IMR-90 (cell line): ENCODE data around the gene NPDC1. TPM values are rescaled to one million over a fixed set of nuclear protein-coding genes. Genes with fewer than 3 reads are reported as not detected.

Source experiments
- ATAC-seq: fragments of 200-7000 bp; cut with Tn5 transposase; 2 replicates; pipeline ENCODE4 v1.9.1; 2020; ENCODE audit warnings: low read depth, mild to moderate bottlenecking, moderate library complexity
- BruUV-seq: library from RNA; stranded (reverse); fragments of 400-500 nt; replicated peaks from 2 replicates; lab custom pipeline; 2021; lab: Mats Ljungman, UMichigan
- CTCF ChIA-PET: fragments of 300-600 bp; formaldehyde crosslinking; extraction: SDS; loops from one replicate; lab custom pipeline; 2021; ENCODE audit warnings: antibody characterized with exemption; lab: Yijun Ruan, JAX
- POLR2A ChIA-PET: fragments of 300-600 bp; sonication (Branson Sonifier 250); formaldehyde crosslinking; loops from one replicate; lab custom pipeline; 2022; ENCODE audit warnings: antibody characterized with exemption; ENCODE audit not compliant: unreplicated experiment; lab: Charles Lee
- DNase-seq: peaks from one replicate; pipeline ENCODE4 v3.0.0; 2013
- H2AFZ ChIP-seq: replicated peaks from 2 replicates; pipeline ENCODE3; 2013; ENCODE audit warnings: low read length, mild to moderate bottlenecking; ENCODE audit not compliant: poor library complexity
- H2AK5ac ChIP-seq: 2 replicates; pipeline ENCODE4 v1.6.1; 2013; ENCODE audit warnings: low read depth, low read length, inconsistent platforms
- H2AK9ac ChIP-seq: replicated peaks from 2 replicates; pipeline ENCODE3; 2013; ENCODE audit warnings: mild to moderate bottlenecking, low read depth, low read length, moderate library complexity; ENCODE audit not compliant: poor library complexity
- H2BK120ac ChIP-seq: 2 replicates; pipeline ENCODE4 v1.6.1; 2013; ENCODE audit warnings: low read depth, low read length, inconsistent platforms
- H2BK15ac ChIP-seq: 3 replicates; pipeline ENCODE4 v1.6.1; 2013; ENCODE audit warnings: low read depth, low read length, inconsistent platforms
- H2BK20ac ChIP-seq: 2 replicates; pipeline ENCODE4 v1.6.1; 2013; ENCODE audit warnings: low read depth, mild to moderate bottlenecking, inconsistent platforms, low read length, moderate library complexity
- H2BK5ac ChIP-seq: 2 replicates; pipeline ENCODE4 v1.6.1; 2013; ENCODE audit warnings: mild to moderate bottlenecking, low read depth, low read length, inconsistent platforms; ENCODE audit not compliant: poor library complexity, severe bottlenecking
- H3K14ac ChIP-seq: replicated peaks from 2 replicates; pipeline ENCODE4 v1.6.1; 2013; ENCODE audit warnings: low read depth, low read length, inconsistent platforms
- H3K18ac ChIP-seq: 2 replicates; pipeline ENCODE4 v1.6.1; 2013; ENCODE audit warnings: low read depth, low read length, control low read depth
- H3K23ac ChIP-seq: 2 replicates; pipeline ENCODE4 v1.6.1; 2013; ENCODE audit warnings: low read depth, low read length, inconsistent platforms
- H3K27ac ChIP-seq: 2 replicates; pipeline ENCODE4 v1.5.1; 2013; ENCODE audit warnings: mild to moderate bottlenecking, control low read depth, low read length; ENCODE audit not compliant: insufficient read depth
- H3K27me3 ChIP-seq: 2 replicates; pipeline ENCODE4 v1.6.1; 2013; ENCODE audit warnings: low read length; ENCODE audit not compliant: control insufficient read depth, insufficient read depth
- H3K36me3 ChIP-seq: 2 replicates; pipeline ENCODE4 v1.6.1; 2013; ENCODE audit warnings: low read length, mixed read lengths; ENCODE audit not compliant: control insufficient read depth, insufficient read depth
- H3K4ac ChIP-seq: 2 replicates; pipeline ENCODE4 v1.6.1; 2013; ENCODE audit warnings: low read depth, low read length, inconsistent platforms
- H3K4me1 ChIP-seq: 2 replicates; pipeline ENCODE4 v1.6.1; 2013; ENCODE audit warnings: low read length, mixed read lengths; ENCODE audit not compliant: control insufficient read depth, insufficient read depth
- H3K4me2 ChIP-seq: 2 replicates; pipeline ENCODE4 v1.6.1; 2013; ENCODE audit warnings: low read depth, mild to moderate bottlenecking, control low read depth, low read length, moderate library complexity
- H3K4me3 ChIP-seq: 2 replicates; pipeline ENCODE4 v1.5.1; 2013; ENCODE audit warnings: low read depth, mild to moderate bottlenecking, control low read depth, low read length, moderate library complexity; ENCODE audit not compliant: insufficient read depth
- H3K56ac ChIP-seq: 2 replicates; pipeline ENCODE4 v1.6.1; 2013; ENCODE audit warnings: low read length, inconsistent platforms; ENCODE audit not compliant: insufficient read depth; ENCODE audit errors: extremely low read depth
- H3K79me1 ChIP-seq, 2 experiments: 2 replicates each; pipeline ENCODE4 v1.6.1; 2013; ENCODE audit warnings: low read length in 2 of 2, inconsistent platforms in 1 of 2, low read depth in 1 of 2
- H3K9ac ChIP-seq: 2 replicates; pipeline ENCODE4 v1.6.1; 2013; ENCODE audit warnings: low read depth, low read length, control low read depth
- H3K9me1 ChIP-seq: 2 replicates; pipeline ENCODE4 v1.6.1; 2013; ENCODE audit warnings: low read length, inconsistent platforms; ENCODE audit not compliant: insufficient read depth
- H3K9me3 ChIP-seq: 2 replicates; pipeline ENCODE4 v1.6.1; 2013; ENCODE audit warnings: low read length; ENCODE audit not compliant: control insufficient read depth, insufficient read depth
- H4K20me1 ChIP-seq: 2 replicates; pipeline ENCODE4 v1.6.1; 2013; ENCODE audit warnings: low read length, inconsistent platforms; ENCODE audit not compliant: insufficient read depth
- H4K5ac ChIP-seq: 2 replicates; pipeline ENCODE4 v1.6.1; 2013; ENCODE audit warnings: mild to moderate bottlenecking, low read depth, low read length, control low read depth
- H4K8ac ChIP-seq, 2 experiments: 2 replicates each; pipeline ENCODE4 v1.6.1; 2013; ENCODE audit warnings: low read depth in 2 of 2, low read length in 2 of 2, control low read depth in 1 of 2, inconsistent platforms in 1 of 2
- H4K91ac ChIP-seq: 2 replicates; pipeline ENCODE4 v1.6.1; 2013; ENCODE audit warnings: low read depth, low read length, inconsistent platforms; ENCODE audit not compliant: insufficient read depth
- BHLHE40 ChIP-seq: fragments of 150-350 bp; IDR thresholded peaks from 2 replicates; pipeline ENCODE4 v1.6.1; 2016; ENCODE audit warnings: mild to moderate bottlenecking, low read depth, low read length
- CEBPB ChIP-seq: IDR thresholded peaks from 2 replicates; pipeline ENCODE4 v1.6.1; 2012; ENCODE audit warnings: low read depth, low read length, improper control_type of control experiment
- CHD1 ChIP-seq: IDR thresholded peaks from 2 replicates; pipeline ENCODE4 v1.6.1; 2012; ENCODE audit warnings: low read depth, low read length, improper control_type of control experiment
- MAFK ChIP-seq: IDR thresholded peaks from 2 replicates; pipeline ENCODE4 v1.6.1; 2012; ENCODE audit warnings: low read depth, low read length, improper control_type of control experiment
- MAZ ChIP-seq: IDR thresholded peaks from 2 replicates; pipeline ENCODE4 v1.6.1; 2012; ENCODE audit warnings: low read depth, mild to moderate bottlenecking, low read length, improper control_type of control experiment, moderate library complexity, borderline replicate concordance
- NFE2L2 ChIP-seq: fragments of 150-350 bp; IDR thresholded peaks from 2 replicates; pipeline ENCODE4 v1.6.1; 2016; ENCODE audit warnings: low read depth, mild to moderate bottlenecking, low read length
- RAD21 ChIP-seq: IDR thresholded peaks from 2 replicates; pipeline ENCODE4 v1.6.1; 2012; ENCODE audit warnings: low read length, improper control_type of control experiment
- RCOR1 ChIP-seq: IDR thresholded peaks from 2 replicates; pipeline ENCODE4 v1.6.1; 2012; ENCODE audit warnings: mild to moderate bottlenecking, low read length, improper control_type of control experiment; ENCODE audit not compliant: insufficient replicate concordance
- RFX5 ChIP-seq: IDR thresholded peaks from 2 replicates; pipeline ENCODE4 v1.8.0; 2012; ENCODE audit warnings: low read depth, mild to moderate bottlenecking, low read length, moderate library complexity
- WGBS, 2 experiments: methylation state at CpG; one replicate each; pipeline versions ENCODE4 v1.1.5 to v1.1.7; 2013; ENCODE audit warnings: missing lambda C conversion rate in 2 of 2; ENCODE audit not compliant: insufficient read length in 1 of 2; ENCODE audit errors: extremely low coverage in 2 of 2; 5-methylcytosine and 5-hydroxymethylcytosine counted together
- dilution Hi-C: fragments of 300-500 bp; cut with HindIII; formaldehyde crosslinking; loops from one replicate; pipeline ENCODE4 v1.14.3; 2018; ENCODE audit warnings: low sequenced_read_pairs; ENCODE audit not compliant: unreplicated experiment
- in situ Hi-C: fragments of 300-500 bp; cut with MboI; formaldehyde crosslinking; loops from 3 replicates; pipeline ENCODE4 v1.14.3; 2019; ENCODE audit warnings: low sequenced_read_pairs, inconsistent platforms, mixed read lengths
- intact Hi-C: fragments of 100-400 bp; cut with micrococcal nuclease; formaldehyde crosslinking; loops from 2 replicates; pipeline ENCODE4 v1.10.0; 2022
- polyA plus RNA-seq, 3 experiments: library from polyadenylated mRNA; depleted of rRNA; stranded (reverse); fragments of >200 nt; gene quantifications; 2 replicates each; pipeline ENCODE4 v1.2.3, GENCODE V29; 2012; ENCODE audit warnings: low replicate concordance in 1 of 3
- total RNA-seq: library from RNA; depleted of rRNA; stranded (reverse); fragments of >200 nt; gene quantifications from 2 replicates; pipeline ENCODE4 v1.2.3, GENCODE V29; 2012
- TF ChIP-seq, protein P1 (sequence below): fragments of 150-350 bp; IDR thresholded peaks from 2 replicates; pipeline ENCODE4 v1.6.1; 2017; ENCODE audit warnings: mild to moderate bottlenecking, antibody characterized with exemption, low read length, low read depth

Gene NPDC1
- total and polyA plus RNA-seq, 2 of the 4 experiments (the other 2 are of a cell fraction), result 2.7 to 58.1 TPM

GRCh38 chr9:137037035-137037434 is 8.9 kb downstream of the NPDC1 start:
- Histone ChIP-seq H3K27ac (no peak overlapping the region), H3K27me3 (peaks cover 2% of the 10 kb centered on the region; the same call in 1 of the 2 replicates), H3K9me1 (no peaks in the 10 kb centered on the region), H3K4me1 (no peaks in the 10 kb centered on the region), H4K20me1 (peaks cover 7% of the 10 kb centered on the region; the same call in 1 of the 2 replicates), H3K4ac (no peak overlapping the region), H4K5ac (no peak overlapping the region), H4K91ac (no peak overlapping the region), H3K36me3 (peaks cover 17% of the 10 kb centered on the region), H3K23ac (no peak overlapping the region), H2AK5ac (no peak overlapping the region), H2BK15ac (no peak overlapping the region), H3K9me3 (no peaks in the 10 kb centered on the region), H3K79me1 (no peaks in the 10 kb centered on the region), H3K9ac (no peak overlapping the region), H3K14ac (no peak overlapping the region), H2BK5ac (no peak overlapping the region), H3K4me3 (no peak overlapping the region), H4K8ac (no peak overlapping the region), H2AFZ (no peak overlapping the region), H3K18ac (no peak overlapping the region), H2BK20ac (no peak overlapping the region), H2AK9ac (no peak overlapping the region), H3K56ac (no peak overlapping the region), H2BK120ac (no peak overlapping the region), H3K4me2 (no peak overlapping the region)
- no TSS peak for BruUV-seq
- POLR2A ChIA-PET, result no interaction called here
- no peak for DNase-seq
- no peak for ATAC-seq
- dilution Hi-C loops (no loop called here), in situ Hi-C loops (loop anchor here (10.0 kb wide), 1 partner anchor 252 kb away; no protein-coding TSS in a partner anchor), intact Hi-C loops (no loop called here)
- TF ChIP-seq NFE2L2, result no peak
- TF ChIP-seq RFX5, result no peak
- no peak for TF ChIP-seq RCOR1
- TF ChIP-seq, protein P1, sequence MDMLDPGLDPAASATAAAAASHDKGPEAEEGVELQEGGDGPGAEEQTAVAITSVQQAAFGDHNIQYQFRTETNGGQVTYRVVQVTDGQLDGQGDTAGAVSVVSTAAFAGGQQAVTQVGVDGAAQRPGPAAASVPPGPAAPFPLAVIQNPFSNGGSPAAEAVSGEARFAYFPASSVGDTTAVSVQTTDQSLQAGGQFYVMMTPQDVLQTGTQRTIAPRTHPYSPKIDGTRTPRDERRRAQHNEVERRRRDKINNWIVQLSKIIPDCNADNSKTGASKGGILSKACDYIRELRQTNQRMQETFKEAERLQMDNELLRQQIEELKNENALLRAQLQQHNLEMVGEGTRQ, result no peak
- TF ChIP-seq MAZ, result no peak
- TF ChIP-seq RAD21, result no peak
- TF ChIP-seq CEBPB, result no peak
- TF ChIP-seq CHD1, result no peak
- no peak for TF ChIP-seq BHLHE40
- TF ChIP-seq MAFK, result no peak
- CTCF ChIA-PET, result interaction anchor here (0.6 to 3.1 kb wide), 2 partner anchors 89 to 202 kb away, joined by 3 to 27 read pairs; no protein-coding TSS in a partner anchor
- WGBS, 2 experiments, result 100% methylated on average over 1 of the region's 13 CpGs; no CpG with 5 or more reads in 1 of the 2 experiments
